Coronary artery (tissue), 2 donors: ENCODE measurements around the gene AGXT2.

Experiments used
- DNase-seq: peaks from one replicate; pipeline ENCODE4 v3.0.0-alpha.2; 2017; ENCODE audit warnings: low spot score
- H3K27ac ChIP-seq, 2 donors: fragments of 200-600 bp; sonication (generic); one replicate each; pipeline ENCODE4 v1.5.1; 2016 to 2019
- H3K4me3 ChIP-seq: fragments of 200-600 bp; sonication (generic); 2 replicates; pipeline ENCODE4 v1.5.1; 2016; ENCODE audit warnings: mild to moderate bottlenecking, moderate library complexity
- CTCF ChIP-seq: fragments of 200-600 bp; sonication (generic); IDR thresholded peaks from one replicate; pipeline ENCODE4 v1.5.1; 2019; ENCODE audit warnings: antibody characterized with exemption

The AGXT2 gene

GRCh38 chr5:34996261-34996660, 51.5 kb downstream of the AGXT2 start:
- Histone ChIP-seq H3K27ac (no peak overlapping the region), H3K4me3 (no peak overlapping the region)
- TF ChIP-seq CTCF: no peak
- no peak for DNase-seq

- Histone ChIP-seq H3K27ac (no peak overlapping the region), H3K4me3 (no peak overlapping the region)
- no peak for TF ChIP-seq CTCF
- no peak for DNase-seq
Observed at GRCh38 chr5:34993951-34994350, 53.8 kb downstream of the AGXT2 start.

GRCh38 chr5:34991486-34992238, 56.1 kb downstream of the AGXT2 start:
- Histone ChIP-seq H3K27ac (no peak overlapping the region), H3K4me3 (no peak overlapping the region)
- DNase-seq: no peak
- no peak for TF ChIP-seq CTCF

GRCh38 chr5:34986965-34987364, 60.8 kb downstream of the AGXT2 start:
- Histone ChIP-seq H3K4me3 (no peak overlapping the region), H3K27ac (no peak overlapping the region)
- TF ChIP-seq CTCF: no peak
- DNase-seq: no peak

- no peak for TF ChIP-seq CTCF
- no peak for DNase-seq
- Histone ChIP-seq H3K4me3 (no peak overlapping the region), H3K27ac (no peak overlapping the region)
Observed at GRCh38 chr5:34982823-34983222, 64.9 kb downstream of the AGXT2 start.

GRCh38 chr5:34978681-34979080, 69.1 kb downstream of the AGXT2 start:
- H3K27ac ChIP-seq: no peak overlapping the region
- no peak for TF ChIP-seq CTCF
- H3K4me3 ChIP-seq: no peak overlapping the region
- DNase-seq: no peak

GRCh38 chr5:34977934-34978613, 69.7 kb downstream of the AGXT2 start:
- DNase-seq: no peak
- TF ChIP-seq CTCF: no peak
- Histone ChIP-seq H3K4me3 (no peak overlapping the region), H3K27ac (no peak overlapping the region)
